ENCODE measurements around the gene CMKLR1.

GRCh38 chr12:108270035-108270848, 68.9 kb downstream of the CMKLR1 start:
- TF ChIP-seq, protein P1, sequence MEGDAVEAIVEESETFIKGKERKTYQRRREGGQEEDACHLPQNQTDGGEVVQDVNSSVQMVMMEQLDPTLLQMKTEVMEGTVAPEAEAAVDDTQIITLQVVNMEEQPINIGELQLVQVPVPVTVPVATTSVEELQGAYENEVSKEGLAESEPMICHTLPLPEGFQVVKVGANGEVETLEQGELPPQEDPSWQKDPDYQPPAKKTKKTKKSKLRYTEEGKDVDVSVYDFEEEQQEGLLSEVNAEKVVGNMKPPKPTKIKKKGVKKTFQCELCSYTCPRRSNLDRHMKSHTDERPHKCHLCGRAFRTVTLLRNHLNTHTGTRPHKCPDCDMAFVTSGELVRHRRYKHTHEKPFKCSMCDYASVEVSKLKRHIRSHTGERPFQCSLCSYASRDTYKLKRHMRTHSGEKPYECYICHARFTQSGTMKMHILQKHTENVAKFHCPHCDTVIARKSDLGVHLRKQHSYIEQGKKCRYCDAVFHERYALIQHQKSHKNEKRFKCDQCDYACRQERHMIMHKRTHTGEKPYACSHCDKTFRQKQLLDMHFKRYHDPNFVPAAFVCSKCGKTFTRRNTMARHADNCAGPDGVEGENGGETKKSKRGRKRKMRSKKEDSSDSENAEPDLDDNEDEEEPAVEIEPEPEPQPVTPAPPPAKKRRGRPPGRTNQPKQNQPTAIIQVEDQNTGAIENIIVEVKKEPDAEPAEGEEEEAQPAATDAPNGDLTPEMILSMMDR (IDR thresholded peaks at IDR 0.05): no peak
- no peak for TF ChIP-seq EZH2 (IDR thresholded peaks at IDR 0.05)

All from neural progenitor cell (in vitro differentiated cells).